PC-9 (cell line): ENCODE measurements around the gene FBLIM1. TPM values are rescaled to one million over a fixed set of nuclear protein-coding genes. Genes with fewer than 3 reads are reported as not detected.
A peak's percentile ranks its signal among the peaks of the same experiment; 100 is the strongest.

Experiments
- BruUV-seq: library from RNA; stranded (reverse); fragments of 400-500 nt; replicated peaks from 2 replicates; lab custom pipeline; 2021; lab: Mats Ljungman, UMichigan
- CTCF ChIA-PET: fragments of 300-600 bp; sonication (Branson Sonifier 250); formaldehyde crosslinking; loops from one replicate; lab custom pipeline; 2022; ENCODE audit warnings: antibody characterized with exemption; lab: Charles Lee
- POLR2A ChIA-PET: fragments of 300-600 bp; sonication (Branson Sonifier 250); formaldehyde crosslinking; loops from one replicate; lab custom pipeline; 2022; ENCODE audit warnings: antibody characterized with exemption; ENCODE audit not compliant: unreplicated experiment; lab: Charles Lee
- DNase-seq, 2 experiments: peaks; one replicate each; pipeline versions ENCODE4 v3.0.0 to v3.0.0-alpha.2; 2015 to 2022; ENCODE audit warnings: mixed read lengths in 1 of 2
- H2AFZ ChIP-seq: fragments of 200-600 bp; sonication (generic); 2 replicates; pipeline ENCODE4 v1.8.1; 2017; ENCODE audit warnings: antibody characterized with exemption
- H3F3A ChIP-seq: fragments of 200-600 bp; sonication (generic); 2 replicates; pipeline ENCODE4 v1.8.1; 2017; ENCODE audit warnings: antibody characterized with exemption, mild to moderate bottlenecking, low read depth; ENCODE audit not compliant: insufficient read depth
- H3K27ac ChIP-seq: fragments of 200-600 bp; sonication (generic); 2 replicates; pipeline ENCODE4 v1.6.1; 2016; ENCODE audit warnings: mixed run types
- H3K27me3 ChIP-seq: fragments of 200-600 bp; sonication (generic); 2 replicates; pipeline ENCODE4 v1.6.1; 2016; ENCODE audit warnings: low read depth, mixed run types; ENCODE audit not compliant: insufficient read depth
- H3K36me3 ChIP-seq: fragments of 200-600 bp; sonication (generic); 2 replicates; pipeline ENCODE4 v1.6.1; 2016; ENCODE audit warnings: low read depth, mixed run types
- H3K4me1 ChIP-seq: fragments of 200-600 bp; sonication (generic); replicated peaks from 2 replicates; pipeline ENCODE4 v1.6.1; 2016; ENCODE audit warnings: mixed run types; ENCODE audit not compliant: insufficient read depth
- H3K4me2 ChIP-seq: fragments of 200-600 bp; sonication (generic); 2 replicates; pipeline ENCODE4 v1.6.1; 2017; ENCODE audit warnings: mixed run types
- H3K4me3 ChIP-seq: fragments of 200-600 bp; sonication (generic); 2 replicates; pipeline ENCODE4 v1.6.1; 2016; ENCODE audit warnings: mixed run types
- H3K79me2 ChIP-seq: fragments of 200-600 bp; sonication (generic); 2 replicates; pipeline ENCODE4 v1.6.1; 2017; ENCODE audit warnings: low read depth, mixed run types
- H3K9me2 ChIP-seq: fragments of 200-600 bp; sonication (generic); 2 replicates; pipeline ENCODE4 v1.8.1; 2017; ENCODE audit warnings: mild to moderate bottlenecking; ENCODE audit not compliant: insufficient read depth
- H3K9me3 ChIP-seq: fragments of 200-600 bp; sonication (generic); 2 replicates; pipeline ENCODE4 v1.8.1; 2016; ENCODE audit warnings: low read depth; ENCODE audit not compliant: insufficient read depth
- H4K20me1 ChIP-seq: fragments of 200-600 bp; sonication (generic); 2 replicates; pipeline ENCODE4 v1.8.1; 2017; ENCODE audit not compliant: insufficient read depth
- CTCF ChIP-seq: fragments of 200-600 bp; sonication (generic); conservative IDR thresholded peaks from 2 replicates; pipeline ENCODE4 v1.6.1; 2017; ENCODE audit warnings: mixed run types, antibody characterized with exemption, mild to moderate bottlenecking, moderate library complexity
- EZH2 ChIP-seq: fragments of 200-600 bp; sonication (generic); IDR thresholded peaks from 2 replicates; pipeline ENCODE4 v1.8.0; 2017; ENCODE audit warnings: antibody characterized with exemption, low read depth
- intact Hi-C: fragments of 100-400 bp; cut with micrococcal nuclease; formaldehyde crosslinking; loops from one replicate; pipeline ENCODE4 v1.10.0; 2022; ENCODE audit not compliant: unreplicated experiment
- total RNA-seq: library from RNA; stranded (reverse); gene quantifications from 2 replicates; pipeline ENCODE4 v1.2.3, GENCODE V29; 2021

Gene FBLIM1
- total RNA-seq, 1 experiment from 2014 or later: 57.2 TPM

- H3K9me2 ChIP-seq: no peaks in the 10 kb centered on the region
- TF ChIP-seq EZH2: no peak
- TF ChIP-seq CTCF: no peak
- peaks cover 35% of the 10 kb centered on the region for H3F3A ChIP-seq
- intact Hi-C loops: loop anchor here (1.0 kb wide), 1 partner anchor 12 kb away; the partner anchor contains the start of gene SPEN
- peaks cover 12% of the 10 kb centered on the region for H3K4me1 ChIP-seq
- H3K27ac ChIP-seq: peak overlapping the region; percentile 100
- peaks cover 20% of the 10 kb centered on the region for H3K79me2 ChIP-seq
- H3K9me3 ChIP-seq: no peaks in the 10 kb centered on the region
- peak overlapping the region; percentile 97 for H3K4me2 ChIP-seq
- H2AFZ ChIP-seq: peak overlapping the region; percentile 35
- H3K36me3 ChIP-seq: no peaks in the 10 kb centered on the region
- BruUV-seq: TSS peak; percentile 56
- H3K4me3 ChIP-seq: peak overlapping the region; percentile 91
- no peak for DNase-seq
- no peaks in the 10 kb centered on the region for H4K20me1 ChIP-seq
- CTCF ChIA-PET: interaction anchor here (0.5 kb wide), 1 partner anchor 150 kb away, joined by 6 read pairs; no protein-coding TSS in a partner anchor
- POLR2A ChIA-PET: interaction anchor here (0.6 kb wide), 1 partner anchor 36 kb away, joined by 3 read pairs; no protein-coding TSS in a partner anchor
- no peaks in the 10 kb centered on the region for H3K27me3 ChIP-seq
Observed at GRCh38 chr1:15835205-15835740, 76.7 kb downstream of the FBLIM1 start.

- Histone ChIP-seq H3K36me3 (no peaks in the 10 kb centered on the region), H3K4me1 (peaks cover 12% of the 10 kb centered on the region), H4K20me1 (no peaks in the 10 kb centered on the region), H2AFZ (peak overlapping the region; percentile 82), H3K4me3 (peak overlapping the region; percentile 91), H3F3A (peaks cover 28% of the 10 kb centered on the region), H3K79me2 (peaks cover 20% of the 10 kb centered on the region), H3K4me2 (peak overlapping the region; percentile 97), H3K27ac (peak overlapping the region; percentile 100), H3K27me3 (no peaks in the 10 kb centered on the region), H3K9me3 (no peaks in the 10 kb centered on the region), H3K9me2 (no peaks in the 10 kb centered on the region)
- no TSS peak for BruUV-seq
- ChIA-PET POLR2A (interaction anchor here (0.6 kb wide), 1 partner anchor 37 kb away, joined by 3 read pairs; no protein-coding TSS in a partner anchor), CTCF (interaction anchor here (0.5 kb wide), 1 partner anchor 150 kb away, joined by 6 read pairs; no protein-coding TSS in a partner anchor)
- no peak for TF ChIP-seq EZH2
- TF ChIP-seq CTCF: no peak
- DNase-seq: peak; percentile 90 to 98
- intact Hi-C loops: loop anchor here (1.0 kb wide), 1 partner anchor 11 kb away; the partner anchor contains the start of gene SPEN
Observed at GRCh38 chr1:15835741-15836510, 77.3 kb downstream of the FBLIM1 start.

Other genes starting within 250 kb of the FBLIM1 start
- gene CASP9, start 234.6 kb upstream of the FBLIM1 start, total RNA-seq: 12.4 and 16.6 TPM in 2 replicates
- gene DNAJC16, start 231.9 kb upstream of the FBLIM1 start, total RNA-seq: 12.0 and 18.8 TPM in 2 replicates
- 2.7 and 2.9 TPM in 2 replicates for gene AGMAT, start 173.7 kb upstream of the FBLIM1 start, total RNA-seq
- 36.1 and 38.0 TPM in 2 replicates for gene DDI2, start 141.3 kb upstream of the FBLIM1 start, total RNA-seq
- gene PLEKHM2, start 74.5 kb upstream of the FBLIM1 start, total RNA-seq: 45.9 and 51.8 TPM in 2 replicates
- gene SLC25A34, start 22.5 kb upstream of the FBLIM1 start, total RNA-seq: 1.4 and 1.7 TPM in 2 replicates
- not detected in 2 replicates for gene TMEM82, start 16.3 kb upstream of the FBLIM1 start, total RNA-seq
- gene UQCRHL, start 48.9 kb downstream of the FBLIM1 start, total RNA-seq: 4.9 and 5.1 TPM in 2 replicates
- gene SPEN, start 88.9 kb downstream of the FBLIM1 start, total RNA-seq: 44.9 and 46.8 TPM in 2 replicates
- 17.4 and 24.2 TPM in 2 replicates for gene ZBTB17, start 217.3 kb downstream of the FBLIM1 start, total RNA-seq
- gene SRARP, start 245.4 kb downstream of the FBLIM1 start, total RNA-seq: not detected in 2 replicates